ENCODE results near the gene ZSCAN12. TPM values are rescaled to one million over a fixed set of nuclear protein-coding genes. Genes with fewer than 3 reads are reported as not detected.

Gene ZSCAN12
- total and polyA plus RNA-seq, 10 of the 15 experiments (the other 5 are each of a cell fraction or from before 2014, with no cell fraction given), result 1.2 to 12.2 (median 7.4) TPM

GRCh38 chr6:28383235-28384142, 16.1 kb downstream of the ZSCAN12 start (continued):
- TF ChIP-seq ZNF687 (IDR thresholded peaks at IDR 0.05), result peak; percentile 63
- TF ChIP-seq E2F4 (IDR thresholded peaks at IDR 0.05; ENCODE audit: low read depth, low read length), result no peak
- TF ChIP-seq CTCF (IDR thresholded peaks at IDR 0.05 in 2 of 3, conservative IDR thresholded peaks at IDR 0.05 in 1 of 3; ENCODE audit: control insufficient read depth in 2 of 3, extremely low read depth in 1 of 3, insufficient read depth in 1 of 3, low read depth in 3 of 3, low read length in 3 of 3), result peak; percentile 41 to 47 (median 42); a peak in 5 of 6 replicates
- TF ChIP-seq TCF7 (IDR thresholded peaks at IDR 0.05; ENCODE audit: borderline replicate concordance), result no peak
- no peak for TF ChIP-seq STAT3 (IDR thresholded peaks at IDR 0.05; ENCODE audit: low read depth, low read length)
- TF ChIP-seq RCOR1 (conservative IDR thresholded peaks at IDR 0.05; ENCODE audit: low read depth, low read length), result 0 out of 2 replicates have a peak, but pooled peaks have one; percentile 42
- TF ChIP-seq SUPT20H (IDR thresholded peaks at IDR 0.05; ENCODE audit: borderline replicate concordance, control insufficient read depth, low read depth, low read length), result no peak
- peak; percentile 81 for TF ChIP-seq CREM (IDR thresholded peaks at IDR 0.05; ENCODE audit: low read depth)
- TF ChIP-seq BCL3 (IDR thresholded peaks at IDR 0.05; ENCODE audit: borderline replicate concordance, insufficient read depth, low read depth, low read length, poor library complexity, severe bottlenecking), result no peak
- TF ChIP-seq CEBPB (IDR thresholded peaks at IDR 0.05; ENCODE audit: borderline replicate concordance in 1 of 2, low read depth in 2 of 2, low read length in 2 of 2), result no peak
- TF ChIP-seq SMARCA5 (IDR thresholded peaks at IDR 0.05), result no peak
- peak; percentile 83 for TF ChIP-seq NBN (IDR thresholded peaks at IDR 0.05)
- no peak for TF ChIP-seq NFYB (IDR thresholded peaks at IDR 0.05; ENCODE audit: insufficient read depth, low read depth, low read length)
- peak; percentile 66 for TF ChIP-seq POLR2A (IDR thresholded peaks at IDR 0.05; ENCODE audit: low read depth, low read length)
- TF ChIP-seq RAD51 (IDR thresholded peaks at IDR 0.05), result peak; percentile 64
- peak; percentile 49; the same call in 1 of the 2 replicates for TF ChIP-seq CHD2 (IDR thresholded peaks at IDR 0.05; ENCODE audit: borderline replicate concordance, low read depth, low read length)
- 0 out of 2 replicates have a peak, but pooled peaks have one; percentile 28 for TF ChIP-seq SIN3A (IDR thresholded peaks at IDR 0.05; ENCODE audit: low read depth, low read length)
- TF ChIP-seq EED (IDR thresholded peaks at IDR 0.05; ENCODE audit: low read depth), result 0 out of 2 replicates have a peak, but pooled peaks have one; percentile 30
- peak; percentile 100 for TF ChIP-seq BHLHE40 (IDR thresholded peaks at IDR 0.05; ENCODE audit: borderline replicate concordance in 1 of 2, low read depth in 2 of 2, low read length in 1 of 2)
- peak; percentile 100 for TF ChIP-seq NR2F1 (conservative IDR thresholded peaks at IDR 0.05)
- TF ChIP-seq ASH2L (IDR thresholded peaks at IDR 0.05; ENCODE audit: borderline replicate concordance, low read depth), result no peak

Measured in GM12878 (cell line).